OCI-LY3 (cell line): ENCODE data around the gene GALNT2.

Source experiments
- H2AFZ ChIP-seq: fragments of 200-600, 300-600 bp; shearing (Covaris generic); 2 replicates; pipeline ENCODE4 v1.6.0; 2014; ENCODE audit warnings: antibody characterized with exemption, low read depth, low read length
- H3K27ac ChIP-seq: fragments of 200-600, 300-600 bp; sonication (generic); 2 replicates; pipeline ENCODE4 v1.5.1; 2014; ENCODE audit warnings: mild to moderate bottlenecking, low read length, moderate library complexity, mixed read lengths
- H3K27me3 ChIP-seq: fragments of 200-600, 300-600 bp; sonication (generic); 2 replicates; pipeline ENCODE4 v1.6.1; 2014; ENCODE audit warnings: low read depth, low read length, mixed read lengths
- H3K36me3 ChIP-seq: fragments of 200-600, 300-600 bp; sonication (generic); replicated peaks from 2 replicates; pipeline ENCODE3; 2014; ENCODE audit warnings: low read depth, low read length, mixed read lengths
- H3K4me1 ChIP-seq: fragments of 300-600, 200-600 bp; sonication (generic); 2 replicates; pipeline ENCODE4 v1.6.1; 2014; ENCODE audit warnings: low read length, mixed read lengths
- H3K4me2 ChIP-seq: fragments of 200-600, 300-600 bp; sonication (generic); 2 replicates; pipeline ENCODE4 v1.6.1; 2014; ENCODE audit warnings: low read length, mixed read lengths
- H3K4me3 ChIP-seq: fragments of 300-600, 200-600 bp; sonication (generic); 2 replicates; pipeline ENCODE4 v1.5.1; 2014; ENCODE audit warnings: antibody characterized with exemption, mild to moderate bottlenecking, low read length, moderate library complexity
- H3K79me2 ChIP-seq: fragments of 300-600, 200-600 bp; shearing (Covaris generic); 2 replicates; pipeline ENCODE4 v1.6.1; 2014; ENCODE audit warnings: mild to moderate bottlenecking, low read length, mixed read lengths
- H3K9ac ChIP-seq: fragments of 300-600, 200-600 bp; shearing (Covaris generic); 2 replicates; pipeline ENCODE4 v1.6.0; 2014; ENCODE audit warnings: mild to moderate bottlenecking, low read length, moderate library complexity
- H3K9me3 ChIP-seq: fragments of 200-600, 300-600 bp; shearing (Covaris generic); 2 replicates; pipeline ENCODE4 v1.6.1; 2014; ENCODE audit warnings: low read length, mixed read lengths; ENCODE audit not compliant: insufficient read depth
- H4K20me1 ChIP-seq: fragments of 200-600, 300-600 bp; sonication (generic); 2 replicates; pipeline ENCODE4 v1.6.1; 2016; ENCODE audit warnings: low read length, mixed read lengths; ENCODE audit not compliant: insufficient read depth
- EZH2phosphoT487 ChIP-seq: fragments of 200-600 bp; shearing (Covaris generic); IDR thresholded peaks from 2 replicates; pipeline ENCODE4 v1.6.1; 2018; ENCODE audit warnings: antibody characterized with exemption, mixed run types, low read depth
- TF ChIP-seq, protein P1 (sequence below): fragments of 200-600, 300-600 bp; sonication (generic); IDR thresholded peaks from 2 replicates; pipeline ENCODE4 v1.5.1; 2014; ENCODE audit warnings: antibody characterized with exemption, low read length, low read depth

The GALNT2 gene

GRCh38 chr1:230110971-230111370, 43.9 kb downstream of the GALNT2 start:
- Histone ChIP-seq H3K27ac (peak overlapping the region; percentile 79; the same call in 1 of the 2 replicates), H3K4me2 (peak overlapping the region; percentile 65), H3K9me3 (no peaks in the 10 kb centered on the region), H3K79me2 (peaks cover 73% of the 10 kb centered on the region), H3K27me3 (no peaks in the 10 kb centered on the region; the same call in 1 of the 2 replicates), H2AFZ (no peak overlapping the region), H3K4me3 (peak overlapping the region; percentile 60), H4K20me1 (peaks cover 57% of the 10 kb centered on the region), H3K36me3 (peaks cover 14% of the 10 kb centered on the region), H3K9ac (no peak overlapping the region), H3K4me1 (peaks cover 81% of the 10 kb centered on the region)
- TF ChIP-seq, protein P1, sequence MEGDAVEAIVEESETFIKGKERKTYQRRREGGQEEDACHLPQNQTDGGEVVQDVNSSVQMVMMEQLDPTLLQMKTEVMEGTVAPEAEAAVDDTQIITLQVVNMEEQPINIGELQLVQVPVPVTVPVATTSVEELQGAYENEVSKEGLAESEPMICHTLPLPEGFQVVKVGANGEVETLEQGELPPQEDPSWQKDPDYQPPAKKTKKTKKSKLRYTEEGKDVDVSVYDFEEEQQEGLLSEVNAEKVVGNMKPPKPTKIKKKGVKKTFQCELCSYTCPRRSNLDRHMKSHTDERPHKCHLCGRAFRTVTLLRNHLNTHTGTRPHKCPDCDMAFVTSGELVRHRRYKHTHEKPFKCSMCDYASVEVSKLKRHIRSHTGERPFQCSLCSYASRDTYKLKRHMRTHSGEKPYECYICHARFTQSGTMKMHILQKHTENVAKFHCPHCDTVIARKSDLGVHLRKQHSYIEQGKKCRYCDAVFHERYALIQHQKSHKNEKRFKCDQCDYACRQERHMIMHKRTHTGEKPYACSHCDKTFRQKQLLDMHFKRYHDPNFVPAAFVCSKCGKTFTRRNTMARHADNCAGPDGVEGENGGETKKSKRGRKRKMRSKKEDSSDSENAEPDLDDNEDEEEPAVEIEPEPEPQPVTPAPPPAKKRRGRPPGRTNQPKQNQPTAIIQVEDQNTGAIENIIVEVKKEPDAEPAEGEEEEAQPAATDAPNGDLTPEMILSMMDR: no peak
- TF ChIP-seq EZH2phosphoT487: no peak

- Histone ChIP-seq H4K20me1 (peaks cover 45% of the 10 kb centered on the region), H3K9me3 (no peaks in the 10 kb centered on the region), H3K4me2 (peak overlapping the region; percentile 62), H3K36me3 (peaks cover 10% of the 10 kb centered on the region), H2AFZ (no peak overlapping the region), H3K4me1 (peaks cover 69% of the 10 kb centered on the region), H3K9ac (peak overlapping the region; percentile 3; the same call in 1 of the 2 replicates), H3K27me3 (no peaks in the 10 kb centered on the region; the same call in 1 of the 2 replicates), H3K79me2 (peaks cover 60% of the 10 kb centered on the region), H3K27ac (no peak overlapping the region), H3K4me3 (peak overlapping the region; percentile 22; the same call in 1 of the 2 replicates)
- TF ChIP-seq, protein P1: no peak
- TF ChIP-seq EZH2phosphoT487: no peak
These were observed 45.2 kb downstream of the GALNT2 start for GRCh38 chr1:230112131-230112701.

DNA sequence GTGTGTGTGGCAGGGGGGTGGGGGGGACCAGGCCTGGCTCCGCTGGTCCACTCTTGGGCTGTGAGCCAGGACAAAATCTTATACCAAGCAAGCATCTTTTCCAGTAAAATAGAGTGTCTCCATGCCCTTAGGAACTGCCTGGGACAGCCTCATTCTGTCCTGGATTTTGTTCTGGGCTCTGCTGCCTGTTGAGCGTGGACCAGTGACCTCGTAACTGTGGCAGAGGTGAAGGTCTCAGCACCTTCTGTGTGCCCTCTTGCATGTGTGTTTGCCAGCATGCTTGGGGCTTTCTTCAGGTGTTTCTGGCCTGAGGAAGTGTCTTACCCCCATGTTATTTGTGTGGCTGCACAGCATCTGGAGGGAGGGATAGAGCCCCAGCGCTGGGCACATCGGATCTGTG, 45.7 kb downstream of the GALNT2 start:
- Histone ChIP-seq H3K79me2 (peaks cover 58% of the 10 kb centered on the region), H3K9me3 (no peaks in the 10 kb centered on the region), H4K20me1 (peaks cover 45% of the 10 kb centered on the region), H3K27ac (no peak overlapping the region), H3K4me1 (peaks cover 63% of the 10 kb centered on the region), H3K36me3 (peaks cover 10% of the 10 kb centered on the region), H3K4me2 (peak overlapping the region; percentile 62), H3K27me3 (no peaks in the 10 kb centered on the region; the same call in 1 of the 2 replicates), H2AFZ (no peak overlapping the region), H3K9ac (peak overlapping the region; percentile 3; the same call in 1 of the 2 replicates), H3K4me3 (peak overlapping the region; percentile 22; the same call in 1 of the 2 replicates)
- TF ChIP-seq EZH2phosphoT487: no peak
- TF ChIP-seq, protein P1: no peak

DNA sequence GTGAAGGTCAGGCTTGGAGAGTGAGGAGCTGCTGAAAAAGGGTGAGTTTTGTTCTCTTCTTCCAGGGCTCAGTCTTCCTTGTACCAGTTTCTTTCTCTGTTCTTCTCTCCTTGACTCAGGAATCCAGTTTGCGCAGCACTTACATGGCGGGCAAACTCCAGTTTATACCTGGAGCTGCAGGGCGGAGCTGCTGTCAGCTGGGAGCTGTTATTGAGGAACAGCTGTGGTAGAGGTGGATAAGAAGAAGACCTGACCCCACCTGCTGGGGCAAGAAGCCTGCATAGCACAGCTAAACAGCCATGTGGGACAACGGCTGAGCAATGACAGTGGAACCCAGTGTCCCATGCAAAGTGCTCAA, 46.2 kb downstream of the GALNT2 start:
- H3K79me2 ChIP-seq: peaks cover 57% of the 10 kb centered on the region
- peaks cover 59% of the 10 kb centered on the region for H3K4me1 ChIP-seq
- no peak overlapping the region for H2AFZ ChIP-seq
- H3K27me3 ChIP-seq: no peaks in the 10 kb centered on the region
- peaks cover 10% of the 10 kb centered on the region for H3K36me3 ChIP-seq
- TF ChIP-seq EZH2phosphoT487: no peak
- peak overlapping the region; percentile 62 for H3K4me2 ChIP-seq
- peak overlapping the region; percentile 3; the same call in 1 of the 2 replicates for H3K9ac ChIP-seq
- peaks cover 47% of the 10 kb centered on the region for H4K20me1 ChIP-seq
- H3K4me3 ChIP-seq: peak overlapping the region; percentile 22; the same call in 1 of the 2 replicates
- no peak overlapping the region for H3K27ac ChIP-seq
- H3K9me3 ChIP-seq: no peaks in the 10 kb centered on the region
